CD4-positive, alpha-beta T cell treated with Interleukin-15 for 4 hours (primary cell): Measurements from ENCODE around the gene CAB39.

Experiments
- DNase-seq: peaks from one replicate; pipeline ENCODE4 v3.0.0-alpha.2; 2020; ENCODE audit warnings: low spot score

The CAB39 gene

GRCh38 chr2:230863442-230864121 lies 150.9 kb downstream of the CAB39 start:
- DNase-seq, result no peak

- DNase-seq, result no peak
Observed at GRCh38 chr2:230864122-230864604, 151.5 kb downstream of the CAB39 start.

- peak; percentile 67 for DNase-seq
Observed at GRCh38 chr2:230864605-230865306, 152.1 kb downstream of the CAB39 start, which contains the start of gene ITM2C. Gene ITM2C, plus strand, starts transcription at chr2:230864942. Its CDS starts 84 bp downstream, at chr2:230865026.

GRCh38 chr2:230865307-230865765 lies 152.7 kb downstream of the CAB39 start:
- DNase-seq, result no peak

- no peak for DNase-seq
Observed at GRCh38 chr2:230865766-230866755, 153.4 kb downstream of the CAB39 start.

GRCh38 chr2:230866756-230867523 lies 154.3 kb downstream of the CAB39 start:
- peak; percentile 57 for DNase-seq

- no peak for DNase-seq
Observed at GRCh38 chr2:230868161-230868946, 155.7 kb downstream of the CAB39 start.

- no peak for DNase-seq
Observed at GRCh38 chr2:230868947-230869913, 156.6 kb downstream of the CAB39 start.

- DNase-seq, result no peak
Observed at GRCh38 chr2:230869914-230870543, 157.4 kb downstream of the CAB39 start.
